GM12872 (cell line): Measurements from ENCODE around the gene RANBP17.

Source experiments
- CTCF ChIP-seq: IDR thresholded peaks from 3 replicates; pipeline ENCODE4 v1.5.1; 2011; ENCODE audit warnings: low read depth, mild to moderate bottlenecking, low read length, moderate library complexity; ENCODE audit not compliant: insufficient read depth

Gene RANBP17

GRCh38 chr5:170867825-170868224 is 6.0 kb downstream of the RANBP17 start:
- no peak for TF ChIP-seq CTCF

- no peak for TF ChIP-seq CTCF
Observed at GRCh38 chr5:170874017-170874416, 12.2 kb downstream of the RANBP17 start.

- TF ChIP-seq CTCF = no peak
Observed at GRCh38 chr5:170875811-170876210, 14.0 kb downstream of the RANBP17 start.

- no peak for TF ChIP-seq CTCF
Observed at GRCh38 chr5:170880084-170880483, 18.3 kb downstream of the RANBP17 start.

- TF ChIP-seq CTCF = no peak
Observed at GRCh38 chr5:170882345-170882744, 20.5 kb downstream of the RANBP17 start.

- TF ChIP-seq CTCF = no peak
Observed at GRCh38 chr5:170885256-170885655, 23.4 kb downstream of the RANBP17 start.

GRCh38 chr5:170885809-170886208 is 24.0 kb downstream of the RANBP17 start:
- TF ChIP-seq CTCF = no peak
